LNCaP clone FGC (cell line): Measurements from ENCODE around the gene TUBGCP5.

Experiments used
- DNase-seq: peaks from one replicate; pipeline ENCODE4 v3.0.0-alpha.2; 2011; ENCODE audit warnings: low read depth
- H3K4me3 ChIP-seq: 2 replicates; pipeline ENCODE4 v1.5.1; 2011; ENCODE audit warnings: mild to moderate bottlenecking, low read depth, low read length, control low read depth
- TF ChIP-seq, protein P1 (sequence below): IDR thresholded peaks from 2 replicates; pipeline ENCODE4 v1.5.1; 2012; ENCODE audit warnings: mild to moderate bottlenecking; ENCODE audit not compliant: control insufficient read depth, insufficient read depth; ENCODE audit errors: extremely low read depth

TUBGCP5 gene

GRCh38 chr15:22973286-22973685 is 66.1 kb downstream of the TUBGCP5 start:
- TF ChIP-seq, protein P1, sequence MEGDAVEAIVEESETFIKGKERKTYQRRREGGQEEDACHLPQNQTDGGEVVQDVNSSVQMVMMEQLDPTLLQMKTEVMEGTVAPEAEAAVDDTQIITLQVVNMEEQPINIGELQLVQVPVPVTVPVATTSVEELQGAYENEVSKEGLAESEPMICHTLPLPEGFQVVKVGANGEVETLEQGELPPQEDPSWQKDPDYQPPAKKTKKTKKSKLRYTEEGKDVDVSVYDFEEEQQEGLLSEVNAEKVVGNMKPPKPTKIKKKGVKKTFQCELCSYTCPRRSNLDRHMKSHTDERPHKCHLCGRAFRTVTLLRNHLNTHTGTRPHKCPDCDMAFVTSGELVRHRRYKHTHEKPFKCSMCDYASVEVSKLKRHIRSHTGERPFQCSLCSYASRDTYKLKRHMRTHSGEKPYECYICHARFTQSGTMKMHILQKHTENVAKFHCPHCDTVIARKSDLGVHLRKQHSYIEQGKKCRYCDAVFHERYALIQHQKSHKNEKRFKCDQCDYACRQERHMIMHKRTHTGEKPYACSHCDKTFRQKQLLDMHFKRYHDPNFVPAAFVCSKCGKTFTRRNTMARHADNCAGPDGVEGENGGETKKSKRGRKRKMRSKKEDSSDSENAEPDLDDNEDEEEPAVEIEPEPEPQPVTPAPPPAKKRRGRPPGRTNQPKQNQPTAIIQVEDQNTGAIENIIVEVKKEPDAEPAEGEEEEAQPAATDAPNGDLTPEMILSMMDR = no peak
- DNase-seq = no peak
- no peak overlapping the region for H3K4me3 ChIP-seq

DNA sequence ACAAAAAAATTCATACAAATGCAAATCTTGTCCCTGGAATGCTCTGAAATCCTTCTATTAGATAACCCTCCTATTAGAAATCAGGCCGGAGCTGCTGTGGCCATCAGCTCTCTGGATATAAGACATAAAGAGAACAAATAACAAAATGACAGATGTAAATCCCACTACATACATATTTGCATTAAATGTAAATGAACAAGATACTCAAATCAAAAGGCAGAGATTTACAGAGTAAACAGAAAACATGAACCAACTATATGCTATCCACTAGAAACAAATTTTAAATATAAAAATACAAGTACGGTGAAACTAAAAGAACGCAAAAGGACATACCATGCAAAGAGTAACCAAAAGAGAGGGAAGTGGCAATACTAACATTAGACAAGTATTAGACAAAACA is 69.9 kb downstream of the TUBGCP5 start:
- no peak for DNase-seq
- TF ChIP-seq, protein P1 = no peak
- no peak overlapping the region for H3K4me3 ChIP-seq

GRCh38 chr15:22968366-22968765 is 71.0 kb downstream of the TUBGCP5 start:
- H3K4me3 ChIP-seq = no peak overlapping the region
- DNase-seq = no peak
- TF ChIP-seq, protein P1 = no peak

GRCh38 chr15:22967084-22967770 is 72.1 kb downstream of the TUBGCP5 start:
- TF ChIP-seq, protein P1 = no peak
- DNase-seq = no peak
- no peak overlapping the region for H3K4me3 ChIP-seq

- no peak overlapping the region for H3K4me3 ChIP-seq
- DNase-seq = no peak
- TF ChIP-seq, protein P1 = no peak
Observed at GRCh38 chr15:22966321-22967083, 72.9 kb downstream of the TUBGCP5 start.

GRCh38 chr15:22963641-22964040 is 75.7 kb downstream of the TUBGCP5 start:
- no peak for DNase-seq
- TF ChIP-seq, protein P1 = no peak
- H3K4me3 ChIP-seq = no peak overlapping the region
